HG03354 (cell line): ENCODE results near the gene DEAF1.

Source experiments
- ATAC-seq: cut with Tn5 transposase; IDR thresholded peaks from one replicate; pipeline ENCODE4 v1.9.1; 2021; ENCODE audit warnings: mild to moderate bottlenecking; ENCODE audit not compliant: unreplicated experiment, poor library complexity, severe bottlenecking

The DEAF1 gene

DNA sequence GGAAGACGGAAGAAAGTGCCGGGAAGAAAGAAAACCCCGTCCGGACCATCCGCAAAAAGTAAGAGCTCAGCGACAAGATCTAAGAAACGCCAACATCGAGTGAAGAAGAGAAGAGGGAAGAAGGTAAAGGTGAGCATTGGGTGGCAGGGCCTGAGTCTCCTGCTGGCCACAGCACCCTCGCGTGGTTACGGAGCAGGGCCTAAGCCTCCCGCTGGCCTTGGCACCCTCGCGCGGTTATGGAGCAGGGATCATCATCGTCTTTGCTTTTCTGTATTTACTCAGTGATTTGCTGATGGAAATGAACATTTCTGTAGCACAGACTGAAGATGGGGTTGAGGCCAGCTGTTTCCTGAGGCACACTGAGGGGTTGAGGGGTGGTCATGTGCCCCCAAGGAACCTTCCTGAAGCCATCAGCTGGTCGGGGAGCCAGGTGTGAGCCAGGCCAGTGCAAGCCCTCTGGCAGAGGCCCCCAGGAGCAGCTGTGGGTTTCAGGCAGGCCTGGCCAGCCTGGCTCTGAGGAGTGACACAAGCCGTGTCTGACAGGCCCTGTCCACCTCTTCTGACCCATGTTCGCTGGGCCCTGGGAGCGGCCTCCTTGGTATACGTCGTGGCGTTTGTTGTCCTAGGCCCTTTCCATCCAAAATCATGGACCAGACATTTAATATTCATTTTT, 93.3 kb downstream of the DEAF1 start:
- no peak for ATAC-seq

- no peak for ATAC-seq
Observed at GRCh38 chr11:598005-598680, 96.9 kb downstream of the DEAF1 start.

DNA sequence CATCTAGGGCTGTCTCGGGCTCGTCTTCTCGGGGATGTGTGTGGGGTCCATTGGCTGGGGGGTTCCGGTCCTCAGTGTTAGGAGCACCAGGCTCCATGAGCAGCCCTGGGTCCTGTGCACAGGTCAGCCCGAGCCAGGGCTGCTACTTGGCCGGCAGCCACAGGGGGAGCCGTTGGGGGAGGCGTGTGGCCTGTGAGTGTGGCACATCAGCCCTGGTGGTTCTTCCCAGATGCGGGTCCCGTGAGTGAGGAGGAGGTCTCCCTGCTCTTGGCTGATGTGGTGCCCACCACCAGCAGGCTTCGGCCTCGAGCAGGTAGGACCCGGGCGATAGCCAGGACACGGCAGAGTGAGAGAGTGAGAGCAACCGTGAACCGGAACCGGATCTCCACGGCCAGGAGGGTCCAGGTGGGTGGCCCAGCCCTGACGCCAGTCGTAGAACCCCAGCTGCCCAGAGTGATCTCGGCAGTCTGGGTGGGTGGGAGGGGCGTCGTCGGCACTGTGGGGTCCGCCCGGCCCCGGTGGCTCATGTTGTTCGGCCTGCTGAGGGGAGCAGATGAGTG, 97.8 kb downstream of the DEAF1 start:
- no peak for ATAC-seq

GRCh38 chr11:596374-596773, 98.6 kb downstream of the DEAF1 start:
- ATAC-seq = no peak

DNA sequence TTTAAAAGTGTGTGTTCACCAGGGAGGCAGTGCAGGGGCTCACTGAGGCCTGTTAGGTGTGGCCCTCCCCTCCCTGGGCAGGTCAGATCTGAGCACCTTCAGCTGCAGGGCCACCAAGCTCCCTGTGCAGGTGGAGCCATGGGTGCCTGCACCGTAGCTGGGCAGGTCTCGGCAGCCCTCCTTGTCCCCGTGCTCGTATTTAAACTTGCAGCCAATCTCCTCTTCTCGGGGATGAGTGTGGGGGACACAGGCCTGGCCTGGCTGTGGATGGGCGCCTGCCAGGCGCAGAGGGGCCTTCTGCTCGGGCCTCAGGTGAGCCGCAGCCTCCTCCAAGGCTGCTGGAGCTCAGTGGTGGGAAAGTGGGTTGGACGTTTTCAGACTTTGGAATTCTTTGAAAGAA, 99.6 kb downstream of the DEAF1 start:
- no peak for ATAC-seq
